IMR-90 (cell line): ENCODE measurements around the gene KCNJ1. TPM values are rescaled to one million over a fixed set of nuclear protein-coding genes. Genes with fewer than 3 reads are reported as not detected.

ENCODE experiments used
- ATAC-seq: fragments of 200-7000 bp; cut with Tn5 transposase; 2 replicates; pipeline ENCODE4 v1.9.1; 2020; ENCODE audit warnings: low read depth, mild to moderate bottlenecking, moderate library complexity
- BruUV-seq: library from RNA; stranded (reverse); fragments of 400-500 nt; replicated peaks from 2 replicates; lab custom pipeline; 2021; lab: Mats Ljungman, UMichigan
- CTCF ChIA-PET: fragments of 300-600 bp; formaldehyde crosslinking; extraction: SDS; loops from one replicate; lab custom pipeline; 2021; ENCODE audit warnings: antibody characterized with exemption; lab: Yijun Ruan, JAX
- POLR2A ChIA-PET: fragments of 300-600 bp; sonication (Branson Sonifier 250); formaldehyde crosslinking; loops from one replicate; lab custom pipeline; 2022; ENCODE audit warnings: antibody characterized with exemption; ENCODE audit not compliant: unreplicated experiment; lab: Charles Lee
- DNase-seq: peaks from one replicate; pipeline ENCODE4 v3.0.0; 2013
- H2AFZ ChIP-seq: replicated peaks from 2 replicates; pipeline ENCODE3; 2013; ENCODE audit warnings: low read length, mild to moderate bottlenecking; ENCODE audit not compliant: poor library complexity
- H2AK5ac ChIP-seq: 2 replicates; pipeline ENCODE4 v1.6.1; 2013; ENCODE audit warnings: low read depth, low read length, inconsistent platforms
- H2AK9ac ChIP-seq: replicated peaks from 2 replicates; pipeline ENCODE3; 2013; ENCODE audit warnings: mild to moderate bottlenecking, low read depth, low read length, moderate library complexity; ENCODE audit not compliant: poor library complexity
- H2BK120ac ChIP-seq: 2 replicates; pipeline ENCODE4 v1.6.1; 2013; ENCODE audit warnings: low read depth, low read length, inconsistent platforms
- H2BK15ac ChIP-seq: 3 replicates; pipeline ENCODE4 v1.6.1; 2013; ENCODE audit warnings: low read depth, low read length, inconsistent platforms
- H2BK20ac ChIP-seq: 2 replicates; pipeline ENCODE4 v1.6.1; 2013; ENCODE audit warnings: low read depth, mild to moderate bottlenecking, inconsistent platforms, low read length, moderate library complexity
- H2BK5ac ChIP-seq: 2 replicates; pipeline ENCODE4 v1.6.1; 2013; ENCODE audit warnings: mild to moderate bottlenecking, low read depth, low read length, inconsistent platforms; ENCODE audit not compliant: poor library complexity, severe bottlenecking
- H3K14ac ChIP-seq: replicated peaks from 2 replicates; pipeline ENCODE4 v1.6.1; 2013; ENCODE audit warnings: low read depth, low read length, inconsistent platforms
- H3K18ac ChIP-seq: 2 replicates; pipeline ENCODE4 v1.6.1; 2013; ENCODE audit warnings: low read depth, low read length, control low read depth
- H3K23ac ChIP-seq: 2 replicates; pipeline ENCODE4 v1.6.1; 2013; ENCODE audit warnings: low read depth, low read length, inconsistent platforms
- H3K27ac ChIP-seq: 2 replicates; pipeline ENCODE4 v1.5.1; 2013; ENCODE audit warnings: mild to moderate bottlenecking, control low read depth, low read length; ENCODE audit not compliant: insufficient read depth
- H3K27me3 ChIP-seq: 2 replicates; pipeline ENCODE4 v1.6.1; 2013; ENCODE audit warnings: low read length; ENCODE audit not compliant: control insufficient read depth, insufficient read depth
- H3K36me3 ChIP-seq: 2 replicates; pipeline ENCODE4 v1.6.1; 2013; ENCODE audit warnings: low read length, mixed read lengths; ENCODE audit not compliant: control insufficient read depth, insufficient read depth
- H3K4ac ChIP-seq: 2 replicates; pipeline ENCODE4 v1.6.1; 2013; ENCODE audit warnings: low read depth, low read length, inconsistent platforms
- H3K4me1 ChIP-seq: 2 replicates; pipeline ENCODE4 v1.6.1; 2013; ENCODE audit warnings: low read length, mixed read lengths; ENCODE audit not compliant: control insufficient read depth, insufficient read depth
- H3K4me2 ChIP-seq: 2 replicates; pipeline ENCODE4 v1.6.1; 2013; ENCODE audit warnings: low read depth, mild to moderate bottlenecking, control low read depth, low read length, moderate library complexity
- H3K4me3 ChIP-seq: 2 replicates; pipeline ENCODE4 v1.5.1; 2013; ENCODE audit warnings: low read depth, mild to moderate bottlenecking, control low read depth, low read length, moderate library complexity; ENCODE audit not compliant: insufficient read depth
- H3K56ac ChIP-seq: 2 replicates; pipeline ENCODE4 v1.6.1; 2013; ENCODE audit warnings: low read length, inconsistent platforms; ENCODE audit not compliant: insufficient read depth; ENCODE audit errors: extremely low read depth
- H3K79me1 ChIP-seq, 2 experiments: 2 replicates each; pipeline ENCODE4 v1.6.1; 2013; ENCODE audit warnings: low read length in 2 of 2, inconsistent platforms in 1 of 2, low read depth in 1 of 2
- H3K9ac ChIP-seq: 2 replicates; pipeline ENCODE4 v1.6.1; 2013; ENCODE audit warnings: low read depth, low read length, control low read depth
- H3K9me1 ChIP-seq: 2 replicates; pipeline ENCODE4 v1.6.1; 2013; ENCODE audit warnings: low read length, inconsistent platforms; ENCODE audit not compliant: insufficient read depth
- H3K9me3 ChIP-seq: 2 replicates; pipeline ENCODE4 v1.6.1; 2013; ENCODE audit warnings: low read length; ENCODE audit not compliant: control insufficient read depth, insufficient read depth
- H4K20me1 ChIP-seq: 2 replicates; pipeline ENCODE4 v1.6.1; 2013; ENCODE audit warnings: low read length, inconsistent platforms; ENCODE audit not compliant: insufficient read depth
- H4K5ac ChIP-seq: 2 replicates; pipeline ENCODE4 v1.6.1; 2013; ENCODE audit warnings: mild to moderate bottlenecking, low read depth, low read length, control low read depth
- H4K8ac ChIP-seq, 2 experiments: 2 replicates each; pipeline ENCODE4 v1.6.1; 2013; ENCODE audit warnings: low read depth in 2 of 2, low read length in 2 of 2, control low read depth in 1 of 2, inconsistent platforms in 1 of 2
- H4K91ac ChIP-seq: 2 replicates; pipeline ENCODE4 v1.6.1; 2013; ENCODE audit warnings: low read depth, low read length, inconsistent platforms; ENCODE audit not compliant: insufficient read depth
- BHLHE40 ChIP-seq: fragments of 150-350 bp; IDR thresholded peaks from 2 replicates; pipeline ENCODE4 v1.6.1; 2016; ENCODE audit warnings: mild to moderate bottlenecking, low read depth, low read length
- CEBPB ChIP-seq: IDR thresholded peaks from 2 replicates; pipeline ENCODE4 v1.6.1; 2012; ENCODE audit warnings: low read depth, low read length, improper control_type of control experiment
- CHD1 ChIP-seq: IDR thresholded peaks from 2 replicates; pipeline ENCODE4 v1.6.1; 2012; ENCODE audit warnings: low read depth, low read length, improper control_type of control experiment
- FOS ChIP-seq: fragments of 150-350 bp; IDR thresholded peaks from 2 replicates; pipeline ENCODE4 v1.6.1; 2016; ENCODE audit warnings: low read depth, low read length
- MAFK ChIP-seq: IDR thresholded peaks from 2 replicates; pipeline ENCODE4 v1.6.1; 2012; ENCODE audit warnings: low read depth, low read length, improper control_type of control experiment
- MAZ ChIP-seq: IDR thresholded peaks from 2 replicates; pipeline ENCODE4 v1.6.1; 2012; ENCODE audit warnings: low read depth, mild to moderate bottlenecking, low read length, improper control_type of control experiment, moderate library complexity, borderline replicate concordance
- MXI1 ChIP-seq: IDR thresholded peaks from 2 replicates; pipeline ENCODE4 v1.6.1; 2012; ENCODE audit warnings: low read depth, mild to moderate bottlenecking, low read length, moderate library complexity, borderline replicate concordance
- NFE2L2 ChIP-seq: fragments of 150-350 bp; IDR thresholded peaks from 2 replicates; pipeline ENCODE4 v1.6.1; 2016; ENCODE audit warnings: low read depth, mild to moderate bottlenecking, low read length
- POLR2A ChIP-seq: IDR thresholded peaks from 2 replicates; pipeline ENCODE4 v1.6.1; 2012; ENCODE audit warnings: mild to moderate bottlenecking, low read depth, low read length
- RAD21 ChIP-seq: IDR thresholded peaks from 2 replicates; pipeline ENCODE4 v1.6.1; 2012; ENCODE audit warnings: low read length, improper control_type of control experiment
- RCOR1 ChIP-seq: IDR thresholded peaks from 2 replicates; pipeline ENCODE4 v1.6.1; 2012; ENCODE audit warnings: mild to moderate bottlenecking, low read length, improper control_type of control experiment; ENCODE audit not compliant: insufficient replicate concordance
- RFX5 ChIP-seq: IDR thresholded peaks from 2 replicates; pipeline ENCODE4 v1.8.0; 2012; ENCODE audit warnings: low read depth, mild to moderate bottlenecking, low read length, moderate library complexity
- SMC3 ChIP-seq: fragments of 150-350 bp; IDR thresholded peaks from 2 replicates; pipeline ENCODE4 v1.6.1; 2016; ENCODE audit warnings: low read depth, mild to moderate bottlenecking, antibody characterized with exemption, low read length, moderate library complexity
- WGBS, 2 experiments: methylation state at CpG; one replicate each; pipeline versions ENCODE4 v1.1.5 to v1.1.7; 2013; ENCODE audit warnings: missing lambda C conversion rate in 2 of 2; ENCODE audit not compliant: insufficient read length in 1 of 2; ENCODE audit errors: extremely low coverage in 2 of 2; 5-methylcytosine and 5-hydroxymethylcytosine counted together
- dilution Hi-C: fragments of 300-500 bp; cut with HindIII; formaldehyde crosslinking; loops from one replicate; pipeline ENCODE4 v1.14.3; 2018; ENCODE audit warnings: low sequenced_read_pairs; ENCODE audit not compliant: unreplicated experiment
- in situ Hi-C: fragments of 300-500 bp; cut with MboI; formaldehyde crosslinking; loops from 3 replicates; pipeline ENCODE4 v1.14.3; 2019; ENCODE audit warnings: low sequenced_read_pairs, inconsistent platforms, mixed read lengths
- intact Hi-C: fragments of 100-400 bp; cut with micrococcal nuclease; formaldehyde crosslinking; loops from 2 replicates; pipeline ENCODE4 v1.10.0; 2022
- polyA plus RNA-seq, 3 experiments: library from polyadenylated mRNA; depleted of rRNA; stranded (reverse); fragments of >200 nt; gene quantifications; 2 replicates each; pipeline ENCODE4 v1.2.3, GENCODE V29; 2012; ENCODE audit warnings: low replicate concordance in 1 of 3
- total RNA-seq: library from RNA; depleted of rRNA; stranded (reverse); fragments of >200 nt; gene quantifications from 2 replicates; pipeline ENCODE4 v1.2.3, GENCODE V29; 2012
- TF ChIP-seq, protein P1 (sequence below): fragments of 150-350 bp; IDR thresholded peaks from 2 replicates; pipeline ENCODE4 v1.6.1; 2017; ENCODE audit warnings: mild to moderate bottlenecking, antibody characterized with exemption, low read length, low read depth
- TF ChIP-seq, protein P2 (sequence below): conservative IDR thresholded peaks from 2 replicates; pipeline ENCODE4 v1.5.1; 2012; ENCODE audit warnings: mild to moderate bottlenecking, low read depth, low read length, improper control_type of control experiment

Gene KCNJ1
- total and polyA plus RNA-seq, 2 of the 4 experiments (the other 2 are of a cell fraction): not detected

DNA sequence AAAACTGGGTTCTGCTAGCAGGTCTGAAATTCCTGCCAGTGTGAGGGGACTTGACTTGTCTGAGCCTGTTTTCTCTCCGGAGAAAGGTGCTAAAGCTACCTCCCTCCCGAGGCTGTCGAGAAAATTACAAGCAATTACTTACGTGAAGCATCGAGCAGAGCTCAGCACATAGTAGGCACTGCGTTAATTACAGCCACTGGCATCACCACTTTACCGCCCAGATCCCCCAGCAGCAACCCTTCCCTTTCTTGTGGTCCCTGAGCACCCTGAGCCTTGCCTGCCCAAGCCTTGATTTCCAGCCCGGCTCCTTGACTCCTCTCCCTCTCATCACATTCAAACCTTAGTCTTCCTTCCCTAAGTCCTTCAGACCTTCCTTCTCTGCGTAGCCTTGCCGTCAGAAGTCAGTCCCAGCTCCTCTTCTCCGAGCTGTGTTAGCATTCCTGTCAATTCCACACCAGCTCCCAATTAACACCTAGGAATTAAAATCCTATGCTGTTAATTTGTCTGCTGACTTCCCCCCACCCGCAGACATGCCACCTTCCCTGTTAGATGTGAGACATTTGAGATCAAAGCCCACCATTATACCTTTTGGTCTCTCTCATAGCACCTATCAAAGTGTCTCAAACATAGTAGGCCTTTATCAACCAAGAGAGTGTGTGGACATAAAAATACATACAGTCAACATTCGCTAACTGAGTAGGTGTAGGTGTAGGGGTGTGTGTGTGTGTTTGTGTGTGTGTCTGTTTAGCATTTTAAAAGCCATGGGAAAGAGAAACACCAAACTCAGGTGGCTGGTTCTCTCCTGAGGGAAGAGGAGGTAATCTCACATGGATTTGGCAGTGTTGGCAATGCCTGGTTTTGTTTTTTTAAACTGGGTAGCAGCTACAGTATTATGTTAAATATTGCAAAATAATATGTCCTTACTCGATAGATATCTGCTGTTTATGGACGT lies 21.2 kb upstream of the KCNJ1 start:
- Histone ChIP-seq H3K4me1 (0 out of 2 replicates have a peak, but pooled peaks cover 1% of the 10 kb centered on the region), H2BK20ac (no peak overlapping the region), H4K5ac (no peak overlapping the region), H4K91ac (no peak overlapping the region), H2AFZ (no peak overlapping the region), H3K4me2 (no peak overlapping the region), H2BK15ac (no peak overlapping the region), H3K56ac (no peak overlapping the region), H3K36me3 (no peaks in the 10 kb centered on the region), H3K4ac (no peak overlapping the region), H4K8ac (no peak overlapping the region), H3K9me3 (no peaks in the 10 kb centered on the region), H3K14ac (no peak overlapping the region), H3K23ac (no peak overlapping the region), H3K27ac (no peak overlapping the region), H3K9me1 (no peaks in the 10 kb centered on the region), H3K18ac (no peak overlapping the region), H3K27me3 (peaks cover 63% of the 10 kb centered on the region), H2AK5ac (no peak overlapping the region), H2BK5ac (no peak overlapping the region), H3K4me3 (no peak overlapping the region), H2AK9ac (no peak overlapping the region), H2BK120ac (no peak overlapping the region), H3K9ac (no peak overlapping the region), H3K79me1 (no peaks in the 10 kb centered on the region), H4K20me1 (no peaks in the 10 kb centered on the region)
- dilution Hi-C loops: no loop called here
- 51% methylated on average over 3 of the region's 15 CpGs; no CpG with 5 or more reads in 1 of the 2 experiments for WGBS, 2 experiments
- no TSS peak for BruUV-seq
- in situ Hi-C loops: loop anchor here (5.0 kb wide), 2 partner anchors 64 to 444 kb away; no protein-coding TSS in a partner anchor
- POLR2A ChIA-PET: no interaction called here
- DNase-seq (no peak), ATAC-seq (no peak)
- intact Hi-C loops: no loop called here
- CTCF ChIA-PET: interaction anchor here (3.5 to 4.5 kb wide), 2 partner anchors 61 to 68 kb away, joined by 18 to 43 read pairs; no protein-coding TSS in a partner anchor
- TF ChIP-seq RCOR1 (no peak), MAZ (no peak), POLR2A (no peak), MXI1 (no peak), NFE2L2 (no peak), BHLHE40 (no peak), FOS (no peak), CEBPB (no peak), SMC3 (no peak), MAFK (no peak), RFX5 (no peak), RAD21 (no peak), CHD1 (no peak)
- TF ChIP-seq, protein P1, sequence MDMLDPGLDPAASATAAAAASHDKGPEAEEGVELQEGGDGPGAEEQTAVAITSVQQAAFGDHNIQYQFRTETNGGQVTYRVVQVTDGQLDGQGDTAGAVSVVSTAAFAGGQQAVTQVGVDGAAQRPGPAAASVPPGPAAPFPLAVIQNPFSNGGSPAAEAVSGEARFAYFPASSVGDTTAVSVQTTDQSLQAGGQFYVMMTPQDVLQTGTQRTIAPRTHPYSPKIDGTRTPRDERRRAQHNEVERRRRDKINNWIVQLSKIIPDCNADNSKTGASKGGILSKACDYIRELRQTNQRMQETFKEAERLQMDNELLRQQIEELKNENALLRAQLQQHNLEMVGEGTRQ: no peak
- TF ChIP-seq, protein P2, sequence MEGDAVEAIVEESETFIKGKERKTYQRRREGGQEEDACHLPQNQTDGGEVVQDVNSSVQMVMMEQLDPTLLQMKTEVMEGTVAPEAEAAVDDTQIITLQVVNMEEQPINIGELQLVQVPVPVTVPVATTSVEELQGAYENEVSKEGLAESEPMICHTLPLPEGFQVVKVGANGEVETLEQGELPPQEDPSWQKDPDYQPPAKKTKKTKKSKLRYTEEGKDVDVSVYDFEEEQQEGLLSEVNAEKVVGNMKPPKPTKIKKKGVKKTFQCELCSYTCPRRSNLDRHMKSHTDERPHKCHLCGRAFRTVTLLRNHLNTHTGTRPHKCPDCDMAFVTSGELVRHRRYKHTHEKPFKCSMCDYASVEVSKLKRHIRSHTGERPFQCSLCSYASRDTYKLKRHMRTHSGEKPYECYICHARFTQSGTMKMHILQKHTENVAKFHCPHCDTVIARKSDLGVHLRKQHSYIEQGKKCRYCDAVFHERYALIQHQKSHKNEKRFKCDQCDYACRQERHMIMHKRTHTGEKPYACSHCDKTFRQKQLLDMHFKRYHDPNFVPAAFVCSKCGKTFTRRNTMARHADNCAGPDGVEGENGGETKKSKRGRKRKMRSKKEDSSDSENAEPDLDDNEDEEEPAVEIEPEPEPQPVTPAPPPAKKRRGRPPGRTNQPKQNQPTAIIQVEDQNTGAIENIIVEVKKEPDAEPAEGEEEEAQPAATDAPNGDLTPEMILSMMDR: no peak
